Cortex of kidney (tissue), 1 donor: ENCODE results near the gene B4GALT1.
"Not testable (repeated sequence)": the region's sequence is repeated elsewhere in the genome, so short reads cannot be mapped to it uniquely, and the experiment has no call there.

Experiments used
- DNase-seq: peaks from one replicate; lab custom pipeline; 2025; lab: John Stamatoyannopoulos, UW

The B4GALT1 gene

GRCh38 chr9:33185406-33185805 lies 18.3 kb upstream of the B4GALT1 start:
- DNase-seq = no peak

DNA sequence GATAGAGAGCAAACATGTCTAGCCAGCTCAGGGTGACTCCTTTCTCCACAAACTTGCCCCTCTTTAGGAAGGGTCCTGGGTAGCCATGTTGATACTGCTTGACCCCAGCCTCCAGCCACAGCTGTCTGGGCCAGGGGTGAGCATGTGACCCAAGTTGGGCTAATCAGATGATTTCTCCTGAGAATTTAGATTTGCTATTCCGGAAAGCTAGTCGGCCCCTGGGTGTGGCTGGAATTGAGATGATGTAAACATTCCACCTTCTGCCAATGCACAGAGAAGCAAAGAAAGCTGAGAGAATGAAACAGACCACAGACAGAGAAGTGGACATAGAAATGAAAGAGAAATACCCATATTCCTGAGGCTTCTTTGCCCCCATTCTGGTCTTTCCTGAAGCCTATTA lies 17.8 kb upstream of the B4GALT1 start:
- DNase-seq = no peak

DNA sequence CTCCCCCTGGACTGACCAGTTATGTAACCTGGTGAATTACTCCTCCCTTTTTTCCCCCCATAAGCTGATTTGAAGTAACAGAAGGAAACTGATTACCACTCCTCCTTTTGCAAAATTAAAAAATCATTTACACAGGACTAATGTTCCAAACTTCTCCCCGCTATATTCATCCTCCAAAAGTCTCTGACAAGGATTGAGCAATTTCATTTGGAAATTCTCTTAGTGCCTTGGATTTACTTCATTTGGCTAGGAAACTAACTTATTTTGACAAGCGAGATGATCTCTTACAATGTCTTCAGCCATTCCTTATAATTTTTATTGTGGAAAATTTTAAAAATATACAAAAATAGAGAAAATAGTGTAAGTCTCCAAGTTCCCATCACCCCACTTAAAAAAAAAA lies 15.4 kb upstream of the B4GALT1 start:
- no peak for DNase-seq

DNA sequence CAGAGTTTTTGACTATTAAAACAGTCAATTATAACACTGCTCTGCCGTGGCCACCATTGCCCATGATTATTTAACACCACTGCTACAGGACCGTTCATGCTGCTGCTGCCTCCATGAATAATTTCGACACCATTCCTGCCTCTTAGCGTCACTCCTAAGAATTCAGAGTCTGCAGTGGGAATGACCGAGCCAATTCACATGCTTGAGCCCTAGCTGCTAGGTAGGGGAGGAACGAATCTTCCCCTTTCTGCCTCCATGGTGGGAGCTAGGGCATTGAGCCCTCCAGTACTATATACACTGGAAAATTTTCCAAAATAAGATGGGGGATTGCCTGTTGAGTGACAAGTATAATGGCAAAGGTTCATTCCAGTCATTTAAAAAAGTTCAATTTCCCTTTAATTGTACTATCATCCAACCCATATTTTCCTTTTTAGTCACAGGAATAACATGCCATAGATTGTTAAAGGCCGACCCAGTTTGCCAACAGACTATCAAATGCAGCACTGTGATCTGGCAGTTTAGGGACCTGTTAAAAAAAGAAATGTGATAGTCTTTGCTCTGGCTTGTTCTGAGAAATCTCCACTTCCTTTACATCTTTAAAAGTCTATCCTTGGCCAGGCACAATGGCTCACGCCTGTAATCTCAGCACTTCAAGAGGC lies 13.5 kb upstream of the B4GALT1 start:
- no peak for DNase-seq

DNA sequence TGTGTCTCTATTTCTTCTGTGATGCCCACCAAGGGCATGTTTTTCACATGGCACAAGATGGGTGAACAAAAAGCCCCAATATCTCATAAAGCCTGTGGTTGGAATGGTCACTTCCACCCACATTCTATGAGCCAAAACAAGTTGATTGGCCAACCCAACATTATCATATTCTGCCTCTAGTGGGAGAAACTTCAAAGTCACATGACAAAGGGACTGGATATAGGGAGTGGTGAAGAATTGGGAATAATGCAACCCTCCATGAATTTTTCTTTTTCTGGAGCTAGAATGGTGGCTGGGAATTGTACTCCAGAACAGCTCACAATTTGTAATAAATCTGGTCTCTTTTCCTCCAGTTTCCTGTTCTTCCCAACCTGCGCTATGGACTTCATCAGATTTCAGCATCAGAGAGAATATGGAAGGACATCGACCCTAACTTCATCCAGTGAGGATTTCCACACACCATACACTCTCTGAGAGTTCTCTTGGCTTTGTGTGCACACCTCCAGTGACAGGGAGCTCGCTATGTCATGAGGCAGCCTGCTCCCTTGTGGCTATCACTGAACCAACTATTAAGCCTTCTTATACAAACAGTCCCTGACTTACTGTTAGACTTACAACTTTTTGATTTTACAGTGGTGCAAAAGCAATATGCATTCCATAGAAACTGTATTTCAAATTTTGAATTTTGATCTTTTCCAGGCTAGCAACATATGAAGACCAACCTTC lies 12.0 kb upstream of the B4GALT1 start:
- no peak for DNase-seq

DNA sequence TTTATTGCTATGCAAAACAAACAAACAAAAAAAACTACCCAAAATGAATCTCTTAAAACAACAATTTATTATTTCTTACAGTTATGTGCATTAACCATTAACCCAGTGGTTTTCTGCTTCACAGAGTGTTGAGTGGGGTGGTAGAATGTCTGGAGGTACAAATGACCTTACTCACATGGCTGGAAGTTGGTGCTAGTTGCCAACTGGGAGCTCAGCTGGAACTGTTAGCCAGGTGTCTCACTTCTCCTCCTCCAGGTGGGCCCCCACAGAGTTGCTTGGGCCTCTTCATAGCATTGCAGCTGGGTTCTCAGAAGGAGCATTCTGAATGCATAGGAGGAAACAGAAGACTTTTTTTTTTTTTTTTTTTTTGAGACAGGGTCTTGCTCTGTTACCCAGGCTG lies 10.5 kb upstream of the B4GALT1 start:
- no peak for DNase-seq

DNA sequence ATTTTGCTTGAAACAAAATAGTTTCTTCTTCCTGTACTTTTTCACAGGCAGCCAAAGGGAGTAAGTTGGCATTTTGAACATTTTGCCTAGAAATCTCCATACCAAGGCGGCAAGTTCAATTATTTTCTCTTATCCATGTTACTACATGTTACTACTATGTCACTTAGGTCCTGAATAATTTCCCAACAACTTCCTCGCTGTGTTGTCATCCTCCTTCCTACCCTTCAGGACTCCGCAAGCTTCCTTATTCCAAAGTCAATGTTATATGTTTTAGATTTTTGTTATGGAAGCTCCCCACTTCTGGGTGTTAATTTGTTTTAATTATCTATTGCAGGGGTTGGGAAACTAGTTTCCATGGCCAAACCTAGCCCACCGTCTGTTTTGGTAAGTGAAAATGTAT lies 9.9 kb upstream of the B4GALT1 start:
- DNase-seq = no peak

DNA sequence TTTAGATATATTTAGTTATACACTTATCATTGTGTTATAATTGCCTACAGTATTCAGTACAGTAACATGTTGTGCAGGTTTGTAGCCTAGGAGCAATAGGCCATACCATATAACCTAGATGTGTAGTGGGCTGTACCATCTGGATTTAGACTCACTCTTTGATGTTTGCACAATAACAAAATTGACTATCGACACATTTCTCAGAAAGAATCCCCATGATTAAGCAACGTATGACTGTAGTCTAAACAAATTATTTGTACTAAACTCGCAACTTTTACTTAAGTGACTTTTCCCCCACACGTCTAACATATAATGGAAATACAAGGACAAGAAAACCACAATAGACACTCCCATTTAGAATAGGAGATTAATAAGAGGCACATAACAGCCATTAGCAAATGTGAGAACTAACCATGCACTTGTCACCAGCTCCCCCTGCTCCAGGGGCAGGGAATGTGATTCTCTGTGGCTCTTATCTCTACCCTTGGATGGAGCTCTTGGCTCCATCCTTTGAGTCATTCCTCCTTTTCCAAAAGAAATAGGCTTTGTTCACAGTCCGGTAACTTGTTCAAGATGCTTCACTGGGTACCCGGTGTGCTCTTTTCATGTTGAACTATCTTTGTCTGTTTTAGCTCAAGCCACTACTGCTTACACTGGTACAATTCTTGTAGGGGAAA lies 8.7 kb upstream of the B4GALT1 start:
- DNase-seq = no peak

- no peak for DNase-seq
These were observed 5.4 kb upstream of the B4GALT1 start for GRCh38 chr9:33172256-33173238.

DNA sequence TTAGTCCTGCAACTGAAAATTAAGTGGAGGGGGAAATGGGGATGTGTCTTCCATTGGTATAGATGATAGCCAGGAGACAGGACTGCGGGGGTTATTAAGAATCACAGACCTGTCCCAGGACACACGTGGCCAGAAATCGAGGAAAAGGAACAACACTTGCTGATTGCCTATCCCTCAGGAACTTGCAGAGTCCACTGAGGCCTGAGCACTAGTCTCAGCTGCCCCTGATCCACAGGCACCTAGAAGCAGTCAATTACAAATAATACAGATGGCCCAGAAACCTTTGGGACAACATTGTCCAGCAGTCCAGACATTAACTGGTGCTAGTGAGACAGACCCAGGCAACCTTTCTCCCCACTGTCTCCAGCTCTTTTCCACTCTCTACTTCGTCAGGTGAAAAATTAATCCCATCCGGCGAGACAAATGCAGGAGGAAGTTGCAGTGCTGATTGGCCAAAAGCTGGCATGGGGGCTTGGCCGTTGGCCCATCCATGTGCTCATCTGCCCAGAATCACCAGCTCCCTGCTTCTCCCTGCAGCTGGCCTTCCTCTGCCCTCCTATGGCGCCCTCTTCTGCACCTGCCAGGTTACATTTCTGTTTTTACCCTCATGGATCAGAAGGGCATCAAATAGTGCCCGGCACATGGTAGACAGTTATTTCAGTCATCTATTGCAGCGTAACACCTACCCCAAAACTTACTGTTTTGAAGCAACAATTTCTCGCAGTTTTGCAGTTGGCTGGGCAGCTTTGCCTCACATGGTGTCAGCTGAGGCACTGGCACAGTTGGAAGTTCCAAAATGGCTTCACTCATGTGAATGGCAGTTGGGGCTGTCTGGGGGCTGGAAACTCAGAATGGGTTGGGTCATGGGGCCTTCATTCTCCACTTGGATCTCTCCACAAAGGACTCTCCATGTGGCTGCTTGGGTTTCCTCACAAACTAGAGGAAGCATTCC lies 3.6 kb upstream of the B4GALT1 start:
- DNase-seq = no peak

- no peak for DNase-seq
These were observed 1.9 kb upstream of the B4GALT1 start for GRCh38 chr9:33168941-33169544.

GRCh38 chr9:33167972-33168461 lies 881 bp upstream of the B4GALT1 start:
- DNase-seq = no peak

- no peak for DNase-seq
These were observed 679 bp downstream of the B4GALT1 start for GRCh38 chr9:33166231-33167083.

DNA sequence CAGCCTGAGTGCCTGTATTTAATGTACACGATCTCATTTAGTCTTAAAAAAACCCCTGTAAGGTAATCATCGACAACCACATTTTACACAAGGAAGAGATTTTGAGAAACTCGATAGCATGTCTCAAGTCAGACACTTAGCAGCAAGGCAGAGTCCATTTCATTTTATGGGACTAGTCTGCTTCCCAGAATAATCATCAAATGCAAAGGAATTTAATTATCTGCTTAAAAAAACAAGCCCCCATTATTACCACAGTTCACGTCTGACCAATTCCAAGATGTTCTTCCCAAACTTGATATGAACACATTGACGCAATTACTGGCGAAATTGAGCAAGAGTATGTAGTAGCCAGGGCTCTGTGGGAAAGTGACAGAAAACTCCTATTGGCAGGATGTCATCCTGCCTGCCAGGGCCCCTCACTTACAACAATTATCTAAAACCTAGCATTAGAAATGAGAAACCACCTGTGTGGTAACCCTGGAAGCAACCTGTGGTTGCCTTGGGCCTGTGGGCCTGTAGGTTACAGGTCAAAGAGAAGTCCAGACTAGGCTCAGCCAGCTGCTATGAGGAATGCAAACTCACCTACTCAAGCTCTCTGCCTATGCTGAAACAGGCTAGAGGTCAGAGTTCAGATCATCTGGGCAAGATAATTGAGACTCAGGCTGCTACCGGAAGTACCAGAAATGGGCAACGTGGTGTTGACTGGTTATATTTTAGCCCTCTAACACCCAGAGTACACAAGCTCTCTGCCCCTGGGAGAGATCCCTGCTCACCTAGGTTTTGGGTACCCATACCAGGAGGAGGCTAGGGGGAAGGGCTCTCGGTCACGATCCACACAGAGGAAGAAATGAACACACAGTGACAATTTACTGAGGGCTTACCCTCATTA lies 1.6 kb downstream of the B4GALT1 start:
- DNase-seq = no peak

DNA sequence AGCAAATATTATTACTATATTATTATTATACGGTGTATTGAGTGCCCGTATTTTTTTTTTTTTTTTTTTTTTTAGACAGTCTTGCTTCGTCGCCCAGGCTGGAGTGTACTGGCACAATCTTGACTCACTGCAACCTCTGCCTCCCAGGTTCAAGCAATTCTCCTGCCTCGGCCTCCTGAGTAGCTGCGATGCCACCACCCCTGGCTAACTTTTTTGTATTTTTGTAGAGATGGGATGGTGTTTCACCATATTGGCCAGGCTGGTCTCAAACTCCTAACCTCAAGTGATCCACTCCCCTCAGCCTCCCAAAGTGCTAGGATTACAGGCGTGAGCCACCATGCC lies 2.2 kb downstream of the B4GALT1 start:
- DNase-seq = not testable (repeated sequence)

- DNase-seq = no peak
These were observed 2.9 kb downstream of the B4GALT1 start for GRCh38 chr9:33164138-33164809.

- DNase-seq = no peak
These were observed 3.6 kb downstream of the B4GALT1 start for GRCh38 chr9:33163433-33164137.
